GM10266 (cell line): ENCODE results near the gene MYF6.

Experiments used
- DNase-seq: peaks from one replicate; pipeline ENCODE4 v3.0.0; 2012; ENCODE audit errors: extremely low spot score
- CTCF ChIP-seq: IDR thresholded peaks from 2 replicates; pipeline ENCODE4 v1.5.1; 2012; ENCODE audit warnings: mild to moderate bottlenecking, low read depth; ENCODE audit not compliant: control insufficient read depth, insufficient read depth; ENCODE audit errors: missing control alignments

The MYF6 gene

GRCh38 chr12:80679346-80680131 lies 27.9 kb upstream of the MYF6 start:
- DNase-seq: no peak
- no peak for TF ChIP-seq CTCF

- no peak for TF ChIP-seq CTCF
- no peak for DNase-seq
Observed at GRCh38 chr12:80681287-80681686, 26.1 kb upstream of the MYF6 start.

GRCh38 chr12:80681786-80682185 lies 25.6 kb upstream of the MYF6 start:
- TF ChIP-seq CTCF: no peak
- DNase-seq: no peak

DNA sequence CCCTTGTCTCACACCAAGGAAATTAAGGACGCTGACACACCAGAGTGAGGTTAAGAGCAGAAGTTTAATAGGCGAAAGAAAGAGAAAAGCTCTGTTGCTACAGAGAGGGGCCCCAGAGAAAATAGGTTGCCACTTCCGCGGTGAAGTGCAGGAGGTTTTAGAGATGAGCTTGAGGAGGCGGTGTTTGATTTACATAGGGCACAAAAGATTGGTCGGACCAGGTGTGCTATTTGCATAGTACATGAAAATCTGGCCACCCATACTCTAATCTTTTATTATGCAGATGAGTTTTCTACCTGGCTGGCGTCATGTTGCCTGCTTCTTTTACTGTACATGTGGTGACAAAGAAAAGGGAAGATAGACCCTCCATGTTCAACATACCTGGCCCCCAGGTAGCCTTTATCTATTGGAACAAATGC lies 23.3 kb upstream of the MYF6 start:
- no peak for DNase-seq
- TF ChIP-seq CTCF: no peak

DNA sequence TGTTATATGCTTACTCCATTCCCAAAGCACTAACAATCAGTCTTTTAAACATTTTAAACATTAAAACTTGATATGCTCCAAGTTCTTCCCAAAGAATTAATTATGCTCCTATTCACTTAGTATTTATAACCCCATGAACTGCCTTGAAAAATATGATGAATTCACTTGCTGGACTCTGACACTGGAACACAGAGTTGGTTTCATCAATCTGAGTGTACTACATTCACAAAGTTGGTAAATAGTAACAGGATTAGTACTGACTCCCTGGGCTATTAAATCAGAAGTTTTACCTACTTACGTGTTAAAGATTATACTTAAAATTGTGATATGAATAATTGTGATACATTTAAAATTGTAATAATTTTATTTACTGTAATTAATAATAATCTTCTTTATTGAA lies 17.3 kb upstream of the MYF6 start:
- TF ChIP-seq CTCF: no peak
- no peak for DNase-seq

DNA sequence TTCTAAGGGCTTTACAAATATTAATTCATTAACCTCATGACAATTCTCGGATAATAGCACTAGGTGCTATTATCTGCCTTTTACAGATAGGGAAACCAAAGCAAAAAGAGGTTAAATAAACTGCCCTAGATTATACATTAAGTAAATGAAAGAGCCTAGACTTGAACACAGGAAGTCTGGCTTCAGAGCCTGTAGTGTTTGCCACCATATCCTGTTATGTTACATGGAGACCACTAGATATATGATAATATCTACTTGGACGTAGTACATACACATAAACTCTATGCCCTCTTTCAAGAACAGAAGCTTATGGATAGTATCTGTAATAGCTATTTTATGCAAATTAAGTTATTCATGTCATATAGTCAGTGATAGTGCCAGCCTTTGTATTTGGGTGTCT lies 16.9 kb upstream of the MYF6 start:
- no peak for TF ChIP-seq CTCF
- DNase-seq: no peak

GRCh38 chr12:80692114-80692513 lies 15.3 kb upstream of the MYF6 start:
- no peak for DNase-seq
- no peak for TF ChIP-seq CTCF
